Spleen (tissue), 7 donors: ENCODE results near the gene C2orf76.

ENCODE experiments used
- POLR2A ChIP-seq, 3 donors: fragments of 450-650 bp; IDR thresholded peaks; one replicate each; pipeline ENCODE4 v1.5.1; 2017; ENCODE audit warnings: antibody characterized with exemption in 3 of 3, mild to moderate bottlenecking in 1 of 3
- POLR2AphosphoS5 ChIP-seq, 3 donors: sonication (generic); formaldehyde crosslinking; IDR thresholded peaks; one replicate each; pipeline ENCODE4 v1.5.1; 2017; ENCODE audit warnings: antibody characterized with exemption in 3 of 3
- TF ChIP-seq, protein P1 (sequence below), 11 experiments: fragments of 200-600 bp in 7 of 11; fragments of 450-650 bp in 4 of 11; sonication (generic) in 4 of 11; IDR thresholded peaks in 8 of 11; conservative IDR thresholded peaks in 3 of 11; 1 replicate in 7 of 11; 2 replicates in 4 of 11; pipeline versions ENCODE4 v1.4.0 to v1.8.0; 2016 to 2021; ENCODE audit warnings: antibody characterized with exemption in 11 of 11, inconsistent platforms in 4 of 11, mild to moderate bottlenecking in 1 of 11
- donor health status: DM: no; HTN: no; CAD: no; lungs with moderate emphysema.
- donor health status: DM: no; HTN: no; CAD: no.
- donor health status: DM: no; HTN: no; CAD: no.

DNA sequence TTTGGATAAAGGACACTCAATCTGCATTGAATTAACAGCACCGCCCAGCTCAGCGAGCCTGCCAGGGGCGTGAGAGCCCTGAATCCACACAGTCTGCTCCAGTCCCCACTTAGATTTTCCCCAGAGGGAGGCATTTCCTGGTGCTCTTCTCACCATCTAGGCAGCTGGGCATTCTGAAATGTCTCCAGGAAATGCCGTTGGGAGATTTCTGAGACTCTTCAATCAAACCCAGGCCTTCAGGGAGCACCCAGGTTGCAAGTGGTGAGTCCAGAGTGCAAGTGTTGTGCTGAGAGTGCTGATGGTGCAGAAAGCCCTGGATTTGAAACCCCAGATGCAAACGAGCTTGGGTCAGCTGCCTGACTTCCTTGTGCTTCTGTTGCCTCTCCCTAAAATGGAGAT is 41.6 kb upstream of the C2orf76 start:
- TF ChIP-seq, protein P1, sequence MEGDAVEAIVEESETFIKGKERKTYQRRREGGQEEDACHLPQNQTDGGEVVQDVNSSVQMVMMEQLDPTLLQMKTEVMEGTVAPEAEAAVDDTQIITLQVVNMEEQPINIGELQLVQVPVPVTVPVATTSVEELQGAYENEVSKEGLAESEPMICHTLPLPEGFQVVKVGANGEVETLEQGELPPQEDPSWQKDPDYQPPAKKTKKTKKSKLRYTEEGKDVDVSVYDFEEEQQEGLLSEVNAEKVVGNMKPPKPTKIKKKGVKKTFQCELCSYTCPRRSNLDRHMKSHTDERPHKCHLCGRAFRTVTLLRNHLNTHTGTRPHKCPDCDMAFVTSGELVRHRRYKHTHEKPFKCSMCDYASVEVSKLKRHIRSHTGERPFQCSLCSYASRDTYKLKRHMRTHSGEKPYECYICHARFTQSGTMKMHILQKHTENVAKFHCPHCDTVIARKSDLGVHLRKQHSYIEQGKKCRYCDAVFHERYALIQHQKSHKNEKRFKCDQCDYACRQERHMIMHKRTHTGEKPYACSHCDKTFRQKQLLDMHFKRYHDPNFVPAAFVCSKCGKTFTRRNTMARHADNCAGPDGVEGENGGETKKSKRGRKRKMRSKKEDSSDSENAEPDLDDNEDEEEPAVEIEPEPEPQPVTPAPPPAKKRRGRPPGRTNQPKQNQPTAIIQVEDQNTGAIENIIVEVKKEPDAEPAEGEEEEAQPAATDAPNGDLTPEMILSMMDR (IDR thresholded peaks at IDR 0.05 in 8 of 11, conservative IDR thresholded peaks at IDR 0.05 in 3 of 11) = no peak
- no peak for TF ChIP-seq POLR2AphosphoS5 (IDR thresholded peaks at IDR 0.05)
- no peak for TF ChIP-seq POLR2A (IDR thresholded peaks at IDR 0.05)
